GM18520 (cell line): ENCODE measurements around the gene CHCHD1.
"Not testable (repeated sequence)": the region's sequence is repeated elsewhere in the genome, so short reads cannot be mapped to it uniquely, and the experiment has no call there.

ENCODE experiments used
- ATAC-seq: cut with Tn5 transposase; IDR thresholded peaks from one replicate; pipeline ENCODE4 v1.9.1; 2021; ENCODE audit not compliant: unreplicated experiment

CHCHD1 gene

GRCh38 chr10:73809061-73809818 is 27.4 kb downstream of the CHCHD1 start:
- ATAC-seq, result no peak

- no peak for ATAC-seq
Measured at GRCh38 chr10:73810358-73810734, 28.5 kb downstream of the CHCHD1 start.

- ATAC-seq, result peak; percentile 4
Measured at GRCh38 chr10:73810735-73811465, 29.1 kb downstream of the CHCHD1 start.

- ATAC-seq, result no peak
Measured at GRCh38 chr10:73812657-73813056, 30.8 kb downstream of the CHCHD1 start.

GRCh38 chr10:73813333-73813732 is 31.5 kb downstream of the CHCHD1 start:
- ATAC-seq, result no peak

- no peak for ATAC-seq
Measured at GRCh38 chr10:73814276-73814895, 32.5 kb downstream of the CHCHD1 start.

GRCh38 chr10:73814896-73815718 is 33.3 kb downstream of the CHCHD1 start:
- ATAC-seq, result no peak

GRCh38 chr10:73815719-73816030 is 33.8 kb downstream of the CHCHD1 start:
- no peak for ATAC-seq

- no peak for ATAC-seq
Measured at GRCh38 chr10:73816917-73817729, 35.3 kb downstream of the CHCHD1 start.

GRCh38 chr10:73817826-73818225 is 36.0 kb downstream of the CHCHD1 start:
- no peak for ATAC-seq

- no peak for ATAC-seq
Measured at GRCh38 chr10:73818402-73818801, 36.6 kb downstream of the CHCHD1 start.

- ATAC-seq, result no peak
Measured at GRCh38 chr10:73819081-73819480, 37.2 kb downstream of the CHCHD1 start.

GRCh38 chr10:73819513-73820093 is 37.8 kb downstream of the CHCHD1 start:
- no peak for ATAC-seq

GRCh38 chr10:73823391-73823790 is 41.5 kb downstream of the CHCHD1 start:
- ATAC-seq, result no peak

- ATAC-seq, result no peak
Measured at GRCh38 chr10:73824146-73824725, 42.4 kb downstream of the CHCHD1 start.

- ATAC-seq, result no peak
Measured at GRCh38 chr10:73827346-73828089, 45.7 kb downstream of the CHCHD1 start.

- ATAC-seq, result no peak
Measured at GRCh38 chr10:73828161-73828560, 46.3 kb downstream of the CHCHD1 start.

GRCh38 chr10:73829090-73829489 is 47.2 kb downstream of the CHCHD1 start:
- not testable (repeated sequence) for ATAC-seq
